Left forelimb (tissue), 1 donor: ENCODE data around the gene SATB2.

Experiments
- DNase-seq: peaks from one replicate; pipeline ENCODE4 v3.0.0-alpha.2; 2018; ENCODE audit warnings: low spot score

Gene SATB2

DNA sequence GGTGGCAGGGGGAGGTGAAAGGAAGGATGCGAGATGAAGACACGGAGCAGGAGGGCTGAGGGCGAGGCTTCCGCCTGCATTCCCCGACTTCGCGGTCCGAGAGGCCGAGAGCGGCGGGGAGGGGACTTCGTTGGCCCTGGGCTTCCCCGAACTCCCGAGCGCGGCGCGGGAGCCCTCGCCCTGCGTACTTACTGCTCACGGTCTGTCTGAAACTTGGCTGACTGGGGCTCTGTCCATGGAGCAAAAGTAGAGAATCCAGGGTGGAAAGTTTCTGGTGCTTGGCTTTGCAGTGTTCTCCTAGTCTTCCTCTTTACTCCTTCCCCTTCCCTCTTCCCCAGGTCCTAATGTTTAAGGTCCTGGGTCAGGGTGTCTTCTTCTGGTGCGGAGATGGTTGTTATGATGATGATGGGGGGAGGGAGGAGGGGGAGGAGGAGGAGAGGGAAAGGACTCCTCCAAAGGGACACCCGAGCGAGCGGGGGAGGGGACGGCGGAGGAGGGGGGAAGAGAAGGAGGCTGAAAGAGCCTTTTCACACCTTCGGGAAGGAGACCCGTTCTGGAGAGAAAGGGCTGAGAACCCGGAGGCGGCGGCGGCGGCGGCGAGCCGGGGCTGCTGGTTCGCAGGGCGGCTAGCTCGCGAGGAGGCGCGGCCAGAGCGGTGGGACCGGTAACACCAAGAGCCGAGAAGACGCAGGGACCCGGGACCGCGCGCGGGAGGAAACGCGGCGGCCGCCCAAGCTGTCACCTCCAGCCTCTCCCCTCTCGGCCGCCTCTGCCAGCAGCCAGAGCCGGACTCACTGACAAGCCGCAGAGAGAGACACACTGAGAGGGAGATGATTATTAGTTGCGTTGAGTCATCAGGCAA lies at the start of gene SATB2:
SATB2 (minus strand) TSS at position 793 of the 862 bp plus-strand sequence. CDS start 1,902 bp downstream, outside the sequence.
- DNase-seq = peak; percentile 74

DNA sequence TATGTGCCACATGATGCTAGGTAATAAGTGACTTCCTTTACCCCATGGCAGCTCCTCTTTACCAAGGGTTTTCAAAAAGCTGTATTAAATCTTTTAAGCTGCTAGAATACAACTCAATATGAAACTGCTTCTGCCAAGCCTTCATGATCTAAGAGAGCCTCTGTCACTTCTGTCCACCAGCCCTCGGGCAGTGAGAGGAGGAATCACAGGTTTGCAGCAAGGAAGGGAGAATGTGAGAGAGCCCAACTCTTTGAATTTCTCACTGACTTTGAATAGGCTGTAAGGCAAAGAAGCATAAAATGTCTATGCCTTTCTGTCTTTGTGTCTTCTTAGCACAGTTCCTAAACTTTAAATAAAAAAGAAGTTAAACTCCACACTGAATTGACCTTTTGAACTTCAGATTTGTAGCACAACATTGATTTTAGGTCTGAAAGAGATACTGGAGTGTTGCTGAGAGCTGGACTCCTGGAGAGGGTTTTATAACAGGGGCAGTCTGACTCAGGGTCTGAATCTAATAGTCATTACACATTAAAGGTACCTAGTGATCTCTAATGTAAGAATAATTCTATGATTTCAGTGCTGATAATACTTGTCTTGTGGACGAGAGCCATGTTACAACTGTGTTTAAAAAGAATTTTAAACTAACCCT lies 48.1 kb upstream of the SATB2 start:
- DNase-seq = no peak

DNA sequence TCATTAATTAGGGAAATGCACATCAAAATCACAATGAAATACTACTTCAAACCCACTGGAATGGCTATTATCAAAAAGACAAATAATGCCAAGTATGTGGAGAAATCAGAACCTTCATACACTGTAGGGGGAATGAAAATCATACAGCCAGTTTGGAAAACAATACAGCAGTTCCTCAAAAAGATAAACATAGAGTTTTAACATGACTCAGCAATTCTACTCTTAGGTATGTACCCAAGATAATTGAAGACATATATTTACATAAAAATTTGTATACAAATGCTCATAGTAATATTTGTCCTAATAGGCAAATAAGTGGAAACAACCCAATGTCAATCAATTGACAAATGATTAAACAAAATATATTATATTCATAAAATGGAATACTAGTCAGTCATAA lies 45.4 kb upstream of the SATB2 start:
- DNase-seq = no peak

DNA sequence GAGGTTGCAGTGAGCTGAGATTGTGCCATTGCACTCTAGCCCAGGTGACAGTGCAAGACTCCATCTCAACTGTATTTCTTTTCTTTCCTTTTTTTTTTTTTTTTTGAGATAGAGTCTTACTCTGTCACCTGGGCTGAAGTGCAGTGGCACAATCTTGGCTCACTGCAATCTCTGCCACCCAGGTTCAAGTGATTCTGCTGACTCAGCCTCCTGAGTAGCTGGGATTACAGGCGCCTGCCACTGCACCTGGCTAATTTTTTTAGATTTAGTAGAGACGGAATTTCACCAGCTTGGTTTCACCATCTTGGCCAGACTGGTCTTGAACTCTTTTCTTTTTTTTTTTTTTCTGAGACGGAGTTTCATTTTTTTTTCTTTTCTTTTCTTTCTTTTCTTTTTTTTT lies 41.3 kb upstream of the SATB2 start:
- DNase-seq = no peak

DNA sequence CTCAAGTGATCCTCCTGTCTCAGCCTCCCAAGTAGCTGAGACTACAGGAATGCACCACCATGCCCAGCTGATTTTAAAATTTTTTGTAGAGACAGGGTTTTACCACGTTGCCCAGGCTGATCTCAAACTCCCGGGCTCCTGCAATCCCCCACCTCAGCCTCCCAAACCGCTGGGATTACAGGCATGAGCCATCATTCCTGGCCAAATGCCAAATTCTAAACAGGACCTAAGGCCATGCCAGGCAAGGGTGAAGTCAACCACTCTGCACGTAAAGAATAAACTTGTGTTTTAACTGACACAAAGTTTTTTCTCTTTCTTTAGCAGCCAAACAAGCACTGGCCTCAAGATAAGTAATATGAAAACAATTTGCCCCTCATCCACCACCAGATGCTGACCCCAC lies 37.4 kb upstream of the SATB2 start:
- no peak for DNase-seq

DNA sequence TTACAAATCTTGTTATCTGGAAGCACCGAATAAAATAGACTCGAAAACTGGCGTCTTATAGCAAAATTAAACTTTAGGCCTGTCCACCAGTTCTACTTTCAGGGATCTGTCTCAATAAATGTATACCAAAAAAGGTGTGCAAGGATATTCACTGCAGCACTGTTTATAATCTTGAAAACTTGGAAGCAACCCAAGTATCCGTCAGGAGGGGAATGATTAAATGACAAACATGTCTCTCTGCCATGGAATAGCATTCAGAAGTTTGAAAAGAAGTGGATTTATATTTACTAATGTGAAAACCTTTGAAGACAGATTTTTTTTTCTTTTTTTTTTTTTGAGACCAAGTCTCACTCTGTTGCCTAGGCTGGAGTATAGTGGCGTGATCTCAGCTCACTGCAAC lies 32.3 kb upstream of the SATB2 start:
- no peak for DNase-seq

DNA sequence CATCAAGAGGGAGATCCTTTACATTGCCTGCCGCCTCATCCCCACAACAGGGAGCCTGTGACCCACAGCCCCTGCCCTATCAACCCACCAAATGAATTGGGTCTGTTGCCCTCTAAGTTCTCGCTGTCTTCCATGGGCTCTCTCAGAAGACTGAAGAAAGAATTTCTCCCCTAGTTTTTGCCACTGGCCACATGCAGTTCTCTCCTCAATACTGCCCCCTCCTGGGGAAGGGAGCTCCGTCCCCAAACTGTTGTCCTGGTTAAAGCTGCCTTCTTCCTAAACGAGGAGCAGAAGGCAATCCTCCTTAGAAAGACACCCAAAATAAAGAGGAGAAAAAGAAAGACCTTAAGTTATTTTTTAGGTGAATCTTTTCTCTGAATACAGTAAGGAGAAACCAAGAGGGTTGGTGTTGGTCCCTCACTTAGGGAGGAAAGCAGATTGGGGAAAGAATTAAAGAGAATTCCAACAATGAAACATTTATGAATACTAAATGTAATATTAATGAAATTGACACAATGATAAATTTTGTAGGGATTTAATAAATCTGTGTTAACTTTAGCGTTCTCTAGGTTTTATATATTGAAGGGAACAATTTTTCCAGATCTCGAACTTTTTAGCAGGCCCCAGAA lies 31.1 kb upstream of the SATB2 start:
- no peak for DNase-seq

DNA sequence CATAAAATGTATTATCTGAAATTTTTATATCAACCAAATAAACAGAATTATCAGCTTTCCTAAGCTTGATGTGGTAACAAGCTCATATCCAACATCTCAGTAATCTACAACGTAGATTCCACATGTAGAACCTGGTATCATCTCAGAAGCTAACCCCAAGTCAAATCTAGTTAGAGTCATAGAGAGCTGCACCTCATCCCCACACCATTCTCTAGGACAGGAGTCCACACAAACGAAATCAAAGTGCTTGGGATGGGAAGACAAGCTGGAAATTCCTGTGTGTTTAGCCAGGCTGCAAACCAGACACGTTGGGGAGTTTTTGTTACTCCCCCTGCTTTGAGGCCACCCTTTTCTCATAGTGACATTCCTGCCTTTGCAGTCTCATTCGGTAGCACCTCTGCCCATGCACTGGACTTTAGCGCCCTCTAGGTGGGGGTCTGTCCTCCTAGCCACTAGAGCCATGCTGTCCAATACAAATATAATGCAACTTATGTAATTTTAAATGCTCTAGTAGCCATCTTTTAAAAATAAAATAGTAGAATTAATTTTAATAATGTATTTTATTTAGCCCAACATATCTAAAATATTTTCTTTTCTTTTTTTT lies 28.1 kb upstream of the SATB2 start:
- DNase-seq = no peak

DNA sequence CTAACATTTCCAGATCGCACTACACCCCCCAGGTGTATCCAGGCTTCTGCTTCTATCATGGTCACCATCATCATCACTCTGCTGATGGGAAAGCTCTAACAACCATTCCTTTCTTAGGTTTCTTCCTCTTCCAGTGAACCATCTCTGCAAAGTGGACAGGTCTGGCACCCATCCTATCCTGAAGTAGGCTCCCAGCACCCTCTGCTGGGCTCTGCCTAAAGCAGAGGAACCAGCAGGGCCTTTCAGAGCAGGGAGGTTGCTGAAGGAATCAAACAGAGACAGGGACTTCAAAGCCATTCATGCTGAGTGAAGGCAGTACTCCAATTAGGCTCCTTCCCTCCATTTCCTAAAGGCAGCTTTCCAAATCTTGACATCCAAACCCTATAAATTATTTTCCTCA lies 27.2 kb upstream of the SATB2 start:
- DNase-seq = no peak

DNA sequence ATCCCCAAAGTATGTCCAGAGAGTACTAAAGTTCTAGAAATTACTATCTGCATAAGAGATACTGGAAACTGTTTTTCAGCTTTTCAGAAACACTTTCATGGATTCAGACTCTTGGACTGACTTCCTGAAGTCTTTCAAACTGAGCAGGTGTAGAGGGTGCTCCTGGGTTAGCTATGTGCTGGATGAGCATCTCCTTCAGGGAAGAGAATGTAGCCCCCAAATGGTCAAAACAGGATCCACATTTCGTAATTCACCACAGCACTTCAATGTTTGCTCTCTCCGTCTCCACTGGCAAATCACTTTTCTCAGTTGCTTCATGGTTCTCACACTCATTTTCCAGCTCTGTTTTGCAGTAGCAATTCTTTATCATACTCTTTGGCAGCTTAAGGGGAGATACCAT lies 23.2 kb upstream of the SATB2 start:
- no peak for DNase-seq

DNA sequence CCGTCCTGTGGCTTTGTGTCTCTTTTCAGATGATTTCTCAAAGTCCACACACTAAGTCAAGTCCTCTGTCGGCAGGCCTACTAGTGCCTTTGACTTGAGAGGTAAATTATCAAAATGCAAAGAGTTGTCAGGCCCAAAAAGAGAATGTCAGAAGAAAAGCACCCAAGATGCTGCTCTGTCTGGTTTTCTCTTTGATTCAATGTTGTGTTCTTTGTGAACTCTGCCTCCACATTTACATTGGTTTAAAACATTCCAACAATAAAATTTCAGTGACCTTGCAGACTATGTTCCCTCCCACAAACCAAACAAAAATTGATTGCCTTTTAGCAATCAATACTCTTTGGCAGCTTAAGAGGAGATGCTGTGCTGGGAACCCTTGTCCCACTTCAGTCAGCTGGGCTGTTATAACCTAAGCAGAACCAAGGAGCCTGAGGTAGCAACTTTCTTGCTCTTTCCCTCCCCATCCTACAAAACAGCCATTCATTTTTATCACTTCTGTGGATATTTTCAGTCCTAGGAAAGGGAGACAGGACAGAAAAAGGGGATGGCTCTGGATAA lies 19.6 kb upstream of the SATB2 start:
- DNase-seq = no peak

DNA sequence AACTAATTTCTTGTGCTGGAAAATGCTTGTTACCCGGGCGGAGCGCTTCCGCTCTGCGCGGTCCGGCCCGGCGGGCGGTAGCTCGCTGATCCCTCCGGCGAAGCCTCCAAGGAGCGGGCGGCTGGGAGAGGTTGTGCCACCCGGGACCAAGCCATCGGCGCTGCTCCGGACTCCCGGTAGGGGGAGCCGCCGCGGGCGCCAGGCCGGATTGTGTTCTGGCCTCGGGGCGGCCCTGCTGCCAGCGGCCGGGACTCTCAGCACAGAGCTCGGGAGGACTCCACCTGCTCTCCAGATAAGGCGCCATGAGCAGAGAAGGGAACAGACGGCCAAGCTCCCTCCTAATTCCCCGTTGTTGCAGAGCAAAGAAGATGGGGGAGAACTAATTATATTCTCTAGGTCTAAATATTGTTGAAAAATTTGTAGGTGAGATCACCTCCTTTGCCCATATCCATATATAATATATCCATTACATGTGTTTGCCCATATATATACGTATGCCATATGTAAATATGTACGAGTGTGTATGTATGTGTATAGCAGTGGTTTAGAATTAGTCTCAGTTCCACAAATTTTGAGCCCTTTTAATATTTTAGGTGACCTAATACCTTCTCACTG lies 13.8 kb upstream of the SATB2 start:
- DNase-seq = peak; percentile 81

DNA sequence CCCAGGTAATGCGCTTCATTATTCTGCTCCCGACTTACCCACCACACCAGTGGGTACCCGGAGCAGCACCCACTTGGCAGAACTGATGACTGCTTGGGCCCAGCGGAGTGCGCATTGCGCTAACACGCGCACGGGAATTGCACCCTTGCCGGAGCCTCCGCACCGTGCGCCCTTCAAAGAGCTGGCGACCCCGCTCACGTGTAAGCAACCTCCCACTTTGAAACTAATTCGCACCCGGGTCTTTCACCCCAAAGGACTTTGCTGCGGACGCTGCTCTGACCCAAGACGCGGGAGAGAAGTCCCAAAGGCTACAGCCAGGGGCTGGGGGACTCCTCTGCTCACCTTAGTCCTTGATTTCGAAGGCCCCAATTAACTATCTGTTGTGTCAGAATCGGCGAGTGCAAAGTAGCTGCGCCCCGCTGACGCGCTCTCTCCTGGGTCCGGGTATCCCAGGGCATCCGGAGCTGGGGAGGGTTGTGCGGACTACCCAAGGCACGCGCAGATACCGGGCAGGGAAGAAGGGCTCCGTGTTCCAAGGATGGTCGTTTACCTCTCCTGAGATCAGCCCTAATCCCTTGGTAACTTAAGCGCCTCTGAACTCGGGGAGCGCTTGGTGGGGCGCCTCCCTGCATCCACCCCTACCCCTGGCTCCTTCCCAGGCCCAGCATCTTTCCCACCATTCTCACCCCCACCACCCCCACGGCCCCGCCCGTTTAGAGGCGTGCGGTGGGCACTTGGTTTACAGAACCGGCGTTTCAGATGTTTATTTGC lies 13.1 kb upstream of the SATB2 start:
- no peak for DNase-seq

DNA sequence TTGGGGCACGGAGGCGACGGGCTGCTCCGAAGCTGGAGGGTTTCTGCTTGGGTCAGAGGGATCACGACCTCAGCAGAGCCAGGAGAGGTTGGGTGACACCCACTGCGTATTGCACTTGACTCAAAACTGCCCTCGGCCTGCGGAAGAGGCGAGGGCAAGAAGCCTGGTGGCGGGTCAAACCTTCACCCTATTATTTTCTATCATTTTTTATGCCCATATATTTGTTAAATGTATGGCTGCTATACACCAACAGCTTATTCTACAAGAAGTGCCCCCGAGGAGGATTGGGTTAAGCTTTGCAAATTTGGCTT lies 12.6 kb upstream of the SATB2 start:
- no peak for DNase-seq

DNA sequence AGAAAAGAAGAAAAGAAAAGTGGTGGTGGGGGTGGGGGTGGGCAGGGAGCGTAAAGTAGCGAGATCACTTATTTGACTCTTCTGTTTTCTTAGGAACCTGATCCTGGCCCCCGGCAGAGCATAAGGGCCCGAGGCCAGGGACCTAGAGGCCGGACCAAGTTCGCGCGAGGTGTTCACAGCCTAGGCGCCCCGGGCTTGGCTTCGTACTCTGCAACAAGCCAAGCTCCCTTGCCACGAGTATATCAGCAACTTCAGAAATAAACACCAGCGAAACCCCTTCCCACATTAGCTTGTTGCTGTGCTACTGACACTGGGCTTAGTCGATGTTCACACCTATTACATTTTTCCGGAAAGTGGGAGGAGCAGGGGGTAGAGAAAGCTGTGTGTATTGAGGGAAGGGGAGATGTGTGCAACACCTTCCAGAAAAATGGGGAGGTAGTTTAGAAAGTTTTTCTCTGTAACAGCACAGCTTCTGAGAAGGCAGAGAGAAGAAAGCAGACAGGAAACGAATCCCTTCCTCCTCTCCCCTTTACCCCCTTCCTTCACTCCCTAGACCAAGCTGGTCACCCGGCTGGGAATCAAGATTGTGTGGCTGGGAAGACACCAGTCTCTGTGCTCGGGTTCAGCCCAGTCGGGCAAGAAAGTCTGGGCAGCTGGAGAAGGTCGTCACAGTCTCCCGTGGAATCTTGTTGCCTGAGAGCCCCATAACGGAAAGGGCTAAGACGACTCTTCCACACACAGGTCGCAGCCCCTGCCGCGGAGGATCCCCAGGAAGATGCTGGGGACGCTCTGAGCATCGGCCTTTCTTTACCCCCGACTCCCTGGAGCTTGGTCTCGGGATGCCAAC lies 12.0 kb upstream of the SATB2 start:
- no peak for DNase-seq

DNA sequence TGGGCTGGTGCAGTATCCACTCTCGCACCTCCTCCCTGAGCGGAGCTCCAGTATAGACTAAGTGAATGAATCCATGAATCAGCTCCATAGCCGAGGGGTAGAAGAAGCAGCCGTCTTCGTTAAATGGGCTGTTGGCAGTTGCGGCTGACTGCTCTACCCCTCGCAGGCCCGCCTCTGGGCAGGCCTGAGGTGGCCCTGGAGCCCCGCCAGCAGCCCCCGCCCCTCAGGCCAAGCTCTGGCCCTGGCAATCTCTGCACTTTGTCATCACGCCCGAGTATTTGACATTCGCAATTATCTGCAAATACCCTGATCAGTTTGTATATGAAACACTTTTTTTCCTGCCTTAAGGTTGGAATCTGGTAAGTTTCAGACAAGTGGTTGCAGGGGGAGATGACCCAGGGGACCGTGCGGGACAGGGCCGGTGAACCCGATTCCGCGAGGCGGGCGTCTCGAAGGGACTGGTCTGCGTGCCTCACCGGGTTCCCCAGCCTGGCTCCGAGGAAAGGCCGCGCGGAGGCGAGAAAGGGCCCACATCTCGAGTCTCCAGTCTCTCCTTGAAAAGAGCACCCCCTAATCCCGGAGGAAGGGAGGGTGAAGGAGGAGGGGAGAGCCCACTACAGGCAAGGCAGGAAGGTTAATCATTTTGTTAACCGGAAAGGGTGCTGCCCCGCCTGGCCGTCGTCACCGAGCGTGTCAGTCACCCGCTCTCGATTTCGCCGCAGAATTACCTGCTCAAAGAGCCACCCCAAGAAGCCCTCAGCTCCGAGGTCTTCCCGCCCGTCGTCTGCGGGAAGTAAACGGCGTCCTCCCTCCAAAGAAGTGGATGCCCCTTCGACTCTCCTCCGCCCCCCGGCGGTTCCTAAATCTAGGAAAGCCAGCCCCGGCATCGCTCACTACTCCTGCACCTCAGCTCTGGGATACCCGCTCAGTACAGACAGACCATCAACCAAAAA lies 11.1 kb upstream of the SATB2 start:
- no peak for DNase-seq

DNA sequence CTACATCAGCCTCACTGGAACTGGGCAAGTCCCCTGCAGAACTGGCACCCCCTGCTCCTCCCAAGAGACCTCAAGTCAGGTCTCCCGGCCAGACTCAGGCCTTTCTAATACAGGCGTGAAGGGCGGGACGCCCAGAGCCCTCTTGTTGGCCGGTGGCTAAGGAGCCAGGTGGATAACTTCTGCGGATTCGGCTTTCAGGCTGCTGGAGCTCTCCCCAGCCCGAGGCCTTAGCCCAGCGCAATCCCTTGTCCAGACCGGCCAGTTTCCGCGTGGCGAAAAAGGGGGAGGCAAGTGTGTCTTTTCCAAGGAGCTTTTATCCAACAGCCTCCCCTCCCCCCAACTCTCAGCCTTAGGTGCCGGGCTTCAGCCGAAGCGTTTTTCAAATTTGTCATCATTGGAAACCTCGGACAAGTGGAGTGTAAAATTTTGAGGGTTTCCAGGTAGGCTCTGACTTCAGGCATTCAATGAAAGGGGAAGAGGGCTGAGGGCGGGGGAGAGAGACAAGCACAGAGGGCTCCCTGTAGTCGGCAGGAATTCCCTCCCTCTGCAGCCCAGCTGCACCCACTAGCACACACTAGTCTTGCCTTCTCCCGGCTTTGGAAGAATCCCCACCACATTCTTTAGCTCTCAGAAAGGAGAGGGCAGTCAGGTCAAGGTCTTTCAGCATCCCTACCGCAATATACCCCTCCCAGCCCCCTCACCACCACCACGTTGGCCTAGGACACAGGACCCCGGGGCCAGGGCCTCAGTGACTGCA lies 9.5 kb upstream of the SATB2 start:
- DNase-seq = no peak

DNA sequence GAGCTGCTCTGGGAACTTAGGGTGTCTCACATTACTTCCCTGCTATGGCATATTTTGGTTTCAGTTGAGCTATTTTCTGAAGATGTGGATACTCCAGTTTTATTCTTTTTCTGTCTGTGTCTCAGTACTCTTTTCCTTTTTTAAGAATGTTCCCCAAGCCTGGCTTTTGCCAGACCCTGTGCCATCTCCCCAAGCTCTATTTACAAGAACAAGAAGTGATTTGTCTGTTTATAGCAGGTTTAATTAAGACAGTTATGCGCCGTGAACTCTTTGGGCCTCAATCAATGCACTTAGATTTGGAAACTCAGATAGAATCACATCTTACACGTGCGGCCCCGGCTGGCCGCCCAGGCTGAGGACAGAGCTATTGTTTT lies 8.9 kb upstream of the SATB2 start:
- no peak for DNase-seq
